ENCODE measurements around the gene FAM168B. TPM values are rescaled to one million over a fixed set of nuclear protein-coding genes. Genes with fewer than 3 reads are reported as not detected.

Gene FAM168B
- total RNA-seq, 1 experiment from 2014 or later = 81.4 TPM

DNA sequence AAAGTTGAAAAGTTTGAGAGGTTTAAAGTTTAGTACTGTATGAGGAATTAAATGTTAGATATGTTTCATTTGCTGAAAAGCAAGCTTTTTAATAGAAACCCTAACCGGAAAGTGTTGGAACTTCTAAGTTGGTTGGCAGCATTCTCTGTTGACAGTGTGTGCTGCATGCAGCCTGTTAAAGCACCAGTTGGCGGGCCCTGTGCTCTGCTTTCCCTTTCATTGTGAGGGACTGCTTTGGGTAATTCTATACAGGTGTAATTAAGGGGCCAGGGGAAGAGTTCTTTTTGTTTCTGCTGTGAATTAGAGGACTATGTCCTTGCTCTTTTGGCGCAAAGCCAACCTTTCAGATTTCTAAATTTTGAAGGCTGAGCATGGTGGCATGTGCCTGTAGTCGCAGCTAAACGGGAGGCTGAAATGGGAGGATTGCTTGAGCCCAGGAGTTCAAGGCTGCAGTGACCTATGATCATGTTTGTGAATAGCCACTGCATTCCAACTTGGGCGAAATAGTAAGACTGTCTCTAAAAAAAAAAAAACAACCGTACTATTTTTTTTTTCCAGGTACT is 32.0 kb upstream of the FAM168B start:
- H3K18ac ChIP-seq (ENCODE audit: insufficient read length, low read depth, low read length) = no peak overlapping the region
- H3K27ac ChIP-seq (ENCODE audit: insufficient read length, low read depth, low read length) = no peak overlapping the region
- no peak overlapping the region for H2BK12ac ChIP-seq (ENCODE audit: insufficient read length, low read depth, low read length)
- H3K4me1 ChIP-seq (ENCODE audit: insufficient read depth, low read length) = no peaks in the 10 kb centered on the region
- H2BK5ac ChIP-seq (ENCODE audit: insufficient read length, low read length) = no peak overlapping the region
- WGBS (ENCODE audit: extremely low coverage, insufficient read length, low lambda C conversion rate) = no CpG with 5 or more reads among the region's 7 CpGs
- TF ChIP-seq, protein P1, sequence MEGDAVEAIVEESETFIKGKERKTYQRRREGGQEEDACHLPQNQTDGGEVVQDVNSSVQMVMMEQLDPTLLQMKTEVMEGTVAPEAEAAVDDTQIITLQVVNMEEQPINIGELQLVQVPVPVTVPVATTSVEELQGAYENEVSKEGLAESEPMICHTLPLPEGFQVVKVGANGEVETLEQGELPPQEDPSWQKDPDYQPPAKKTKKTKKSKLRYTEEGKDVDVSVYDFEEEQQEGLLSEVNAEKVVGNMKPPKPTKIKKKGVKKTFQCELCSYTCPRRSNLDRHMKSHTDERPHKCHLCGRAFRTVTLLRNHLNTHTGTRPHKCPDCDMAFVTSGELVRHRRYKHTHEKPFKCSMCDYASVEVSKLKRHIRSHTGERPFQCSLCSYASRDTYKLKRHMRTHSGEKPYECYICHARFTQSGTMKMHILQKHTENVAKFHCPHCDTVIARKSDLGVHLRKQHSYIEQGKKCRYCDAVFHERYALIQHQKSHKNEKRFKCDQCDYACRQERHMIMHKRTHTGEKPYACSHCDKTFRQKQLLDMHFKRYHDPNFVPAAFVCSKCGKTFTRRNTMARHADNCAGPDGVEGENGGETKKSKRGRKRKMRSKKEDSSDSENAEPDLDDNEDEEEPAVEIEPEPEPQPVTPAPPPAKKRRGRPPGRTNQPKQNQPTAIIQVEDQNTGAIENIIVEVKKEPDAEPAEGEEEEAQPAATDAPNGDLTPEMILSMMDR (conservative IDR thresholded peaks at IDR 0.05) = no peak
- Mint-ChIP-seq H3K4me1 (peaks cover 7 to 8% of the 10 kb centered on the region in 2 experiments; a peak in 3 of 4 replicates), H3K27ac (no peak overlapping the region), H3K27me3 (ENCODE audit: low read depth) (peaks cover 3% of the 10 kb centered on the region; the same call in 1 of the 2 replicates), H3K4me3 (no peak overlapping the region), H3K36me3 (ENCODE audit: insufficient read depth in 1 of 3, low read depth in 3 of 3) (peaks cover 52 to 74% (median 73%) of the 10 kb centered on the region in 3 experiments), H3K9me3 (peaks cover 0 to 8% of the 10 kb centered on the region in 2 experiments; a peak in 4 of 5 replicates)
- no peak overlapping the region for H2BK15ac ChIP-seq (ENCODE audit: low read depth, low read length)
- H2AK5ac ChIP-seq (ENCODE audit: insufficient read length, low read length) = no peak overlapping the region
- H3K9ac ChIP-seq (ENCODE audit: extremely low read depth, insufficient read length, low read length) = no peak overlapping the region
- no peak overlapping the region for H3K23ac ChIP-seq (ENCODE audit: insufficient read length, low read depth, low read length)
- H4K5ac ChIP-seq (ENCODE audit: insufficient read length, low read depth, low read length) = no peak overlapping the region
- no peaks in the 10 kb centered on the region for H3K27me3 ChIP-seq (ENCODE audit: insufficient read depth, low read length)
- no peak overlapping the region for H4K8ac ChIP-seq (replicated peaks; ENCODE audit: insufficient read length, low read depth, low read length)
- H3K14ac ChIP-seq (ENCODE audit: insufficient read depth, low read length) = no peak overlapping the region
- no peaks in the 10 kb centered on the region for H3K23me2 ChIP-seq (ENCODE audit: insufficient read length, low read depth, low read length, poor library complexity, severe bottlenecking)
- no peaks in the 10 kb centered on the region for H4K20me1 ChIP-seq (ENCODE audit: control insufficient read depth, insufficient read depth, insufficient read length)
- H2BK120ac ChIP-seq (ENCODE audit: low read depth, low read length, poor library complexity, severe bottlenecking) = no peak overlapping the region
- H3K79me1 ChIP-seq (ENCODE audit: insufficient read depth, low read depth, low read length, poor library complexity, severe bottlenecking) = peaks cover 3% of the 10 kb centered on the region
- peaks cover 3% of the 10 kb centered on the region; the same call in 1 of the 2 replicates for H3K79me2 ChIP-seq (ENCODE audit: insufficient read depth, low read length)
- no peak overlapping the region for H2AFZ ChIP-seq (ENCODE audit: low read length)
- no peak overlapping the region for H3K56ac ChIP-seq (ENCODE audit: insufficient read length, low read depth, low read length)
- no peaks in the 10 kb centered on the region for H3K9me3 ChIP-seq (ENCODE audit: control insufficient read depth, low read depth, low read length)
- H3T11ph ChIP-seq (ENCODE audit: low read length) = no peak overlapping the region
- DNase-seq = no peak
- no peak overlapping the region for H3K4me2 ChIP-seq (ENCODE audit: insufficient read depth, insufficient read length, low read length)
- no peak overlapping the region for H2BK20ac ChIP-seq (ENCODE audit: low read depth, low read length, poor library complexity, severe bottlenecking)
- H3K4ac ChIP-seq (ENCODE audit: low read depth, low read length) = no peak overlapping the region
- H4K91ac ChIP-seq (ENCODE audit: insufficient read length, low read depth, low read length) = no peak overlapping the region

Measured in H9 (cell line).